HG03039 (cell line): ENCODE data around the gene ATP6V0B.
A peak's percentile ranks its signal among the peaks of the same experiment; 100 is the strongest.

Source experiments
- ATAC-seq: cut with Tn5 transposase; IDR thresholded peaks from one replicate; pipeline ENCODE4 v1.9.1; 2021; ENCODE audit warnings: mild to moderate bottlenecking, moderate library complexity; ENCODE audit not compliant: unreplicated experiment

ATP6V0B gene

DNA sequence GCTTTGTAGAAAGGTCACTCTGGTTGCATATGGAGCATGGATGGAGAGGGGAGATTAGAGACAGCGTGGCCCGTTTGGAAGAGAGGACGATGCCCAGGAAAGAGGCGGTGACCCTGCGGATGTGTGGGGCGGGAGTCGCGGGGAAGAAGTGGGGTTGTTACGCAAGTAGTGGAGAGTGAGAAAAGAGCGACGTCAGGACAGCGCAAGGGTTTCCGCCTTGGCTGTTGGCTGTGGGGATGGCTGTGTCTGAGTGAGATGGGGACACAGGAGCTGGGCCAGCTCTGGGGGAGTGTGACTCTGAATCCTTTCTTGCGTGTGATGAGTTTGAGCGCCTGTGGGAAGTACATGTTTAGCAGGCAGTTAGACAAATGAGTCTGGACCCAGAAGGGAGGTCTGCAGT, 8.0 kb downstream of the ATP6V0B start:
- no peak for ATAC-seq

DNA sequence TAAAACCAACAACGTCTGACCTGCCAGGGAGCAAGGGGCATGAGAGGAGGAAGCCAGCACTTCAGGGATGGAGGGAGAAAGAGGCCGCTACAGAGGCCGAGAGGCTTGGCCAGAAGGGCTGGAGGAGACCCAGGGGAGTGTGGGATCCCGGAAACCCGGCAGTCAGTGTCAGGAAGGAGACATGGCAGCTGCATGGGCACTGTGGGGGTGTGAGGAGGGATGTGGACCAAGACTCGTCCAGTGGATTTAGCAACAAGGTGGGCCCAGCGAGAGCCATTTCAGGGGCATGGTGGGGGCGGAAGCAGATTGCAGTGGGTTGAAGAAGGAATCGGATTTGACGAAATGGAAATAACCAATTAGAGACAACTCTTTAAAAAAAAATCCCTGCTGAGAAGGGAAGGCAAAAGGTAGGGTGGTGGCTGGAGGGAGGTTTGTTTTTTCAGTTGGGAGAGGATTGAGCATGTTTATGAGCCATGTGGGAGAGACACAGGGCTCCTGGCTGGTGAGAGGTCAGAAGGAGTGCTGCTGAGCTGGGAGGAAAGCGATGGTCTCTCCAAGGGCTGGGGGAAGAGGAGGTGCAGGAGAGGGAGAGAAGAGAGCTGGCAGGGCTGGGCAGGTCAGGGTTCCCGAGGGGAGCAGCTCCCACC, 8.6 kb downstream of the ATP6V0B start:
- ATAC-seq: no peak

DNA sequence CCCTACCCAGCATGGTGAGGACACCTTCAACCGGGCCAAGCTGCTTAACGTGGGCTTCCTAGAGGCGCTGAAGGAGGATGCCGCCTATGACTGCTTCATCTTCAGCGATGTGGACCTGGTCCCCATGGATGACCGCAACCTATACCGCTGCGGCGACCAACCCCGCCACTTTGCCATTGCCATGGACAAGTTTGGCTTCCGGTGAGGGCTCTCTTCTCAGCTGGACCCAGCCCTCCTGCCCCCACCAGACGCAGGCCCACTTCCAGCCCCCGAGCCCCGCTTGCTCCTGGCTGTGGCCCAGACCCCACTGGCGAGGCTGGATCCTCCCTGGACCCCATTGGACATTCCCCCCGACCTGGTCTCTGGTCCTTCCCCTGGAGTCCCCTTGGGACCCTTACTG, 10.1 kb downstream of the ATP6V0B start:
- no peak for ATAC-seq

DNA sequence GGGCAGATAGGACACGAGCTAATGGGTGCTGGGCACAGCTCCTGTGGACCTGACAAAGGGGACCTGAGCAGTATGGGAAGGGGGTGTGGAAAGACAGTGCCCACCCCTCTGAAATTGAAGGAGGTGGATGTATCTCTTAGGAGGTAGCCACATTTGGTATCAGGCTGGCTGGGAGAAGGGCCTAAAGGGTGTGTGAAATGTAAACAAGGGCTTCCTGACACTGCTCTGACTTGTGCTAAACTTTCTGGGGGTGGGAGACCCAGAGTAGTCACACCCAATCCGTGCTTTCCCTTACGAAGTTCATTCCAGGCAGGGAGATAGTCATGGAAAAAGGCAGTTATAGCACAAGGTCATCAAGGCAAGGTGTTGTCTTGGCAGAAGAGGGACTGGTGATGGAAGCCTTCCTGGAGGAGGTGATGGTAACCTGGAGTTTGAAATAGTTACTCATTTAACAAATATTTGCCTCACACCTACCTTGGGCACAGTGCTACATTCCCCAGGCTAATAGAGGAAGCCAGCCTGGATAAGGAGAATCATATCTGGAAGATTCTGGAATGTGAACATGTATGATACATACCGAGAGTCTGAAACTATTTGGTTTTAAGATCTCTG, 11.3 kb downstream of the ATP6V0B start:
- ATAC-seq: no peak

DNA sequence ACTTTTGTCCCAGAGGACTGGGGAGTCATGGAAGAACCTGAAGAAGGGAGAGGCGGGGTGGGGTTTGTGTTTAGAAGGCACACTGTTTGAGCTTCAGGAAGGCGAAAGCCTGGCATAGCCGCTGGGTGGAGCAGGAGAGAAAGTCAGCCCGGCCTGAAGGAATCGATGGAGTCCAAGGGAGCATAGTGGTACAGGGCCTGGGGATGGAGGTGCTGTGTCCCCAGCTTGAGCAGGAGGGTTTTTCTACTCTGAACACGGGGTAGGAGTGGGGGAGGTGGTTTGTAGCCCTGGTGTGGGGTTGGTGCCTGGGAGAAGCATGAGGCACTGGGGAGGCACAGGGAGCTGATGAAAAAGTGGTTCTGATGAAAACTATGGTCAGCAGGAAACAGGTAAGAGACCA, 12.0 kb downstream of the ATP6V0B start:
- ATAC-seq: no peak

DNA sequence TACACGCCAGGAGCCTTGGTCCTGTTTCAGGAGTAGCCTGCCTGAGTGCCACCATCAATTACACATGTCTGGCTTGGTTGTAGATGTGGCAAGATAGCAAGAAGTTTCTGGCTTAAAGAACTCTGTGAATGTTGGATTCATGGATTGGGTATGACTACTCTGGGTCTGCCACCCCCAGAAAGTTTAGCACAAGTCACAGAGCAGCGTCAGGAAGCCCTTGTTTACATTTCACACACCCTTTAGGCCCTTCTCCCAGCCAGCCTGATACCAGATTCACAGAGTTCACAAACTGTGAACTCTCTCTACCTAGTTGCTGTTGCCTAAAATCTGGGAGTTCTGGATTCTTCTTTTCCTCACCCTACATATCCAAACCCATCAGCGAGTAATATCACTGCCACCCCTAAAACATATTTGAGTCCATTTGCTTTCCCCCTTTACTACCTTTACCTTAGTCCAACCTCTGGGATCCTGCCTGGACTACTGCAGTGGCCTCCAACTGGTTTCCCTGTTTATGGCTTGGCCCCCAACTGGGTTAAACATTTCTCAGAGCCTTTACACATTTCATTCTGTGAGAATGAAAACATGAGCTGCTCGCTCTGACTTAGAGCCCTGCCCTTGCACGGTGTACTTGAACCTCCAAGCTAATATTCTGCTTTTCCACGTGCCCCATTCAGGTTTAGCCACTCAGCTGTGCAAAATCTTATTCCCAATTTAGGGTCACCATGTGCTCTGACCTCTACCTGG, 12.6 kb downstream of the ATP6V0B start:
- no peak for ATAC-seq

DNA sequence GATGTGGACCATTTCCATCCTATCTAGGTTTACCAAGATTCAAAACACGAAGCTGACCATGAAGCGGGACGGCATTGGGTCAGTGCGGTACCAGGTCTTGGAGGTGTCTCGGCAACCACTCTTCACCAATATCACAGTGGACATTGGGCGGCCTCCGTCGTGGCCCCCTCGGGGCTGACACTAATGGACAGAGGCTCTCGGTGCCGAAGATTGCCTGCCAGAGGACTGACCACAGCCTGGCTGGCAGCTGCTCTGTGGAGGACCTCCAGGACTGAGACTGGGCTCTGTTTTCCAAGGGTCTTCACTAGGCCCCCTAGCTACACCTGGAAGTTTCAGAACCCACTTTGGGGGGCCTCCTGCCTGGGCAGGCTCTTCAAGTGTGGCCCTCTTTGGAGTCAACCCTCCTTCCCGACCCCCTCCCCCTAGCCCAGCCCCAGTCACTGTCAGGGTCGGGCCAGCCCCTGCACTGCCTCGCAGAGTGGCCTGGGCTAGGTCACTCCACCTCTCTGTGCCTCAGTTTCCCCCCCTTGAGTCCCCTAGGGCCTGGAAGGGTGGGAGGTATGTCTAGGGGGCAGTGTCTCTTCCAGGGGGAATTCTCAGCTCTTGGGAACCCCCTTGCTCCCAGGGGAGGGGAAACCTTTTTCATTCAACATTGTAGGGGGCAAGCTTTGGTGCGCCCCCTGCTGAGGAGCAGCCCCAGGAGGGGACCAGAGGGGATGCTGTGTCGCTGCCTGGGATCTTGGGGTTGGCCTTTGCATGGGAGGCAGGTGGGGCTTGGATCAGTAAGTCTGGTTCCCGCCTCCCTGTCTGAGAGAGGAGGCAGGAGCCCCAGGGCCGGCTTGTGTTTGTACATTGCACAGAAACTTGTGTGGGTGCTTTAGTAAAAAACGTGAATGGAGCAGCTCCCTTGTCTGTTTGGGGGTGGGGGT, 15.8 kb downstream of the ATP6V0B start:
- ATAC-seq: no peak

DNA sequence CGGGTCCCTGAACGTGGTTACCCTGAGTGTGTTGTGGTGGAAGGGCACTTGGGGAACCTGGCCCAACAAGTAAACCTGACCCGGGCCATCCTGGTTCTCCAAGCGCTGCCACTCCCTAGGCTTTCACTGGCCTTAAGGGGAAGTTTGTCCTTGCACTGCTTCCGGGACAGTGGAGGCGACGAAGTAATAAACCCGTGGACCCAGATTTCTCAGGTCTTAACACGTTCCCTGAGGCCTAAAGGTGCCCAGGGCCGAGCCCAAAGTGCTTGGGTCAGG, 16.4 kb downstream of the ATP6V0B start:
- ATAC-seq: no peak

DNA sequence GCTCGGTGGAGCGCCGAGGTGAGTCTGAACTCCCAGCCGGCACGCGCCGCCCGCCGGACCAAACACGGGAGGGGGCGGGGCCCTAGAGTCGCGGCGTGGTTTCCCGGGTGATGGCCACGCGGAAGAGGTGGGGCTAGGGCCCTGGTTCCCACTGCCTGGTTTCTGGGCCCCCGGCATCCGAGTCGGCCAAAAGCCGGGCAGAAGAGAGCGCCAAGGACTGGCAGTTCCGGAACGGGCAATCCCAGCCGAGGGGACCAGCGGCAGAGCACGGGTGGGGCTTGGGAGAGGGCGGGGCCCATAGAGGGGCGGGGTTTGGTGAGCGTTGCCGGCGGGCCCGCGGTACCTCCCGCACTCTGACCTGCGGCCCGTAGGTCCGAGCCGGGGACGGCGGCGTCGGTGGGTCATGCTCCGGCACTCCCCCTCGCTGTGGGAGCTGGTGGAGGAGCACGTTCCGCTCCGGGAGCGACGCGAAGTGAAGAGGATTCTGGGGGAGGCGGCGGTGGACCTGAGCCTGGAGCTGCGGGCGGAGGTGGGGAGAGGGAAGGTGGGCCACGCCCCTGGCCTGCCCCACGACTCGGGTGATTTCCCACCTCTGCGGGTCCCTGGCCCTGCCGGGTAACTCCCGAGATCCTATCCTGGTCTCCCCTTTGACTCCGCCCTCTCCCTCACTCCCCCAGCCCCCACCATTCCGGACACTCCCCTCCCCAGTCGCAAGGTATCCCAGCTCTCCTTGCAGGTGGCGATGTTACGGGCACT, 16.9 kb downstream of the ATP6V0B start, which contains the start of gene CCDC24:
Gene CCDC24 (plus strand): TSS at position 124 of the 756 bp plus-strand sequence. CDS start 280 bp downstream, at position 404.
- ATAC-seq: peak; percentile 59

DNA sequence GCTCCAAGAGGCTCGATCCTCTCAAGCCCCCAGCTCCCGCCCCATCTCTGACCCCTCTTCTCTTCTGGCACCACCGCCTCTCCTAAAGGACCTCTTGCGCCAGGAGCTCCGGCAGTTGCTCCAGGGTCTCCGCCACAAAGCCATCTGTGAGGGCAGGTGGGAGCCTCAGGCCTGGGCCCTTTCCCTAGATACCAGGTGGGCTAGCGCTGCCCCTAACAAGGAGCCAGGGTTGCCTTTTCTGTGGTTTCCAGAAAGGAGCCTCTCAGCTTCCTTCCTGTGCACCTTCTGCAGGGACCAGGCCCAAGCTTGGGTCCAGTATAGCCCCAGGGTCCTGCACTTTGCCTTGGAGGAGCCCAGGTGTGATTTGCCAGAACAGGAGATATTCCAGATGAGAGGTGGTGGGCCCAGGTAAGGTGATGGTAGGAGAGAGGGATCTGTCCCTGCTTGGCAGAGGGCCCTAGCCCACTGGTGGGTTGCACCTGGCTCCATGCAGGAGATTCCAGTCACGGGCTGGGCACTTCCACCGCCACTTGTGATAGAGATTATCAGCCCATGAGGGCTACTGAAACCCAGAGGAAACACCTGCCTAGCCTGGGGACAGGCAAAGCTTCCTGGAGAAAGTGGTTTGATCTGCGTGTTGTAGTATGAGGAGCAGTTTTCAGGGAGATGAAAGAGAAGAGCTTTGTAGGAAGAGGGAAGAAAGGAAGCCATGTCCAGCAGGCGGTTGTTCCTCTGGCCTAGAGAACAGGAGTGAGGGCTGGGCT, 17.7 kb downstream of the ATP6V0B start:
- ATAC-seq: no peak

DNA sequence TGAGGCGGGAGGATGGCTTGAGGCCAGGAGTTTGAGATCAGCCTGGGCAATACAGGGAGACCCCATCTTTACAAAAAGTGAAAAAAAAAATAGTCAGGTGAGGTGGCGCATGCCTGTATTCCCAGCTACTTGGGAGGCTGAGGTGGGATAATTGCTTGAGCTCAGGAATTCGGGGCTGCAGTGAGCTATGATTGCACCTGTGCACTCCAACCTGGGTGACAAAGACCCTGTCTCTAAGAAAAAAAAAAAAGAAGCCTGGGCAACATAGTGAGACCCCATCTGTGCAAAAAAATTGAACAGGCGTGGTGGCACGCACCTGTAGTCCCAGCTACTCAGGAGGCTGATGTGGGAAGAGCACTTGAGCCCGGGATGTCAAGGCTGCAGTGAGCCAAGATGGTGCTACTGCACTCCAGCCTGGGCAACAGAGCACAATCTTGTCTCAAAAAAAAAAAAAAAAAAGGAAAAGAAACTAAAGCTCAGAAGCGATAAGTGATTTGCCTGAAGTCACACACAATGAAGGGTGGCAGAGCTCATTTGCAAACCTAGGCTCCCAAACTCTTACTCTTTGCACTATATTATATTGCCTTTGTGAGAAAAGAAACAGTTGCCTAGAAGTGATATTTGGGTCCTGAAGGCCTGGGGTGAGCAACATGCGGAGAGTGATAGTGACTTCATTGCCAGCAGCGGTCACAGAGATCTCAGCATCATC, 18.6 kb downstream of the ATP6V0B start:
- ATAC-seq: no peak

DNA sequence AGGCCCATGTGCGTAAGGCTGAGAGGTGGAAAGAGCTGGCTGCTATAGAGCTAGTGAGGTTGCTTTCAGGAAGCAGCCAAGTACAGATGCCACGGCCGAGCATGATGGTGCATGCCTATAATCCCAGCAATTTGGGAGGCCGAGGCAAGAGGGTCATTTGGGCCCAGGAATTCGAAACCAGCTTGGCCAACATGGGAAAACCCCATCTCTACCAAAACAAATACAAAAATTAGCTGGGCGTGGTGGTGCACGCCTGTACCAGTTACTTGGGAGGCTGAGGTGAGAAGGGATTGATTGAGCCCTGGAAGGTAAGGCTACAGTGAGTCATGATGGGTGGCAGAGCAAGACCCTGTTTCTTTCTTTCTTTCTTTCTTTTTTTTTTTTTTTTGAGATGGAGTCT, 19.3 kb downstream of the ATP6V0B start:
- no peak for ATAC-seq

DNA sequence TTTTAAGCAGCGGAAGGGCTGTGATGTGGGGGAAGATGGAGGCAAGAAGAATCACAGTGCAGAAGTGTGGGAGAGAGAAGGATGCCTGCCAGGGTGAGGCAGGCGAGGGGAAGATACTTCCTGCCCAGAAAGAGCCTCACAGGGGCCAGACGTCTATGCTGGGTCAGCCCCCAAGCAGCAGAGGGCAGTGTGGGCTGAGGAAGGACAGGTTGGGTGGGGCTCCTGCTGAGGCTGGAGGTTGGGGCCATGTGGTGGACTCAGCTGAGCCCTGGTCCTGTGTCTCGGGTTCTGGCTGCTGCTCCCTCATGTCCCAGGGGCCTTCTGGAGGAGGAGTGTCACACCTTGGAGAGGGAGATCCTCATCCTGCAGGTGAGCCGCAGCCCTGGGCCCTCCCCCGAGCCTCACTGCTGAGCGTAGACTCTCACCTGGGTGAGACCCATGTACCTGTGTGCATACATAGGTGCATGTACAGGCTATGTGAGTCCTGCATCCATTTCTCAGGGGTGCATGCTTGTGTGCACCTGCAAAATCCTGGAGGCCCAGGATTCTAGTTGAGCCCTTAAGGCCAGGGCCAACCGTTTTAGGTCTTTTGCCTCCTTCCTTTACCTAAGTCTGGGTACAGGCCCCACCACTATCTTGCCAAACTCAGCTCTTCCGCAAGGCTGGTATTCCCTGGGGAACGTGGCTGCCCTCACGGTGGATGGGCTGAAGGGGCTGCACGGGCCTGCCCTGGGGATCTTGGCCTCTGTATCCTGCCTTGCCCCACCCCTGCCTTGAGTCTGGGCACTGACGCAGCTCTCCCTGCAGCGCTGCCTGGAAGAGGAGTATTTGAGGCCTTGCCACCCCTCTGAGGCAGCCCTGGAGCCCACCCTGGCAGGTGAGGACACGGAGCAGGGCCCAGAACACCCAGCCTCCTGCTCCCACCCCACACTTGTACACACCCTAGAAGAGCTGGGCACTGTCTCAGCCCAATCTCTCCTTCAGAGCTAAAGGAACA, 20.3 kb downstream of the ATP6V0B start:
- ATAC-seq: no peak

DNA sequence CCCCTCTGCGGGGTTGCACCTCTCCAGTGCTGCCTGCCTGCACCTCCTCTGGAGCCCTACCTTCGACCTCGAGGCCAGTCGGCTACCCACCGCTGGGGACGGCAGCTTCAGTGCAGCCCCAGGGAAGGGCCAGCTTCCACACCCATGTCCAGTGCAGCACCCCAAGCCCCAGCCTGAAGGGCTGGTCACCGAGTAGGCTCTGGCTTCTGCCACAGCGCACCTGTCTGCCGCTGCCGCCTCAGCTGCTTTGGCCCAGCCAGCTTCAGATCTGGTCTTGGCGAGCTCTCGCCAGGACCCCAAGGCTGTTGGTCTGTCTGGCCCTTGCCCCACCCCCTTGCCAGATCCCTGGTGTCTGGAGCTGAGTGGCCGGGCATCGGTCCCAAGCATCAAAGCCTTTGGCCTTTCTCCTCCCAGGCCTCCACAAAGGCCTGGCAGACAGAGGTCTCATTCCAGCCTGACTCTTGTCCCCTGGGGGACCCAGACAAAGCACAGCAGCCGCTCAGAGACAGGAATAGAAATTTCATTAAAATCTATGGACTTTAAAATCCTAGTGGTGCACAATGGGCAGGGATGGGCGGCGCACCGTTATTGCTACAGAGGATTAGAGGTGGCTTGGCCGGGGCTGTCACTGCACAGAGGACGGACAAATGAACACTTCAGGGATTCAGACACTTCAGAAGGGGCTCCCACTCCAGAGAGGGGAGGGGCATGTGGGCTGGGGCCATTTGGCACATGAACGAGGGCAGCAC, 21.4 kb downstream of the ATP6V0B start:
- no peak for ATAC-seq

DNA sequence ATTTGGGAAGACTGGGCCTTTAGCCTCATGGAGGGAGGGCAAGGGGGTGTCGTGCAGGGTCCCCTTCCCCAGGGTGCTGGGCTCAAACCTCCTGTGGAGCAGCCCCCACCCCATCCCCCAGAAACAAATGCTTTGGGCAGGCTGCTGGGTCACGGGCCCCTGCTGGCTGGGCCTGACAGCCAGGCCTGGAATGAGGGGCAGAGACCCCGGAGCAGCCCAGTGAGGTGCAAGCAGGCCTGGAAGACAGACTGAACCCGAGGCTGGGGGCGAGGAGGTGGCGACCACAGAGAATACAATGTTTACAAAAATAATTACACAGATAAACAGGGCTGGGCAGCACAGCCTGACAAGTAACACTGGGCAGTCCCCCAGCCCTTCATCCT, 22.0 kb downstream of the ATP6V0B start:
- no peak for ATAC-seq

DNA sequence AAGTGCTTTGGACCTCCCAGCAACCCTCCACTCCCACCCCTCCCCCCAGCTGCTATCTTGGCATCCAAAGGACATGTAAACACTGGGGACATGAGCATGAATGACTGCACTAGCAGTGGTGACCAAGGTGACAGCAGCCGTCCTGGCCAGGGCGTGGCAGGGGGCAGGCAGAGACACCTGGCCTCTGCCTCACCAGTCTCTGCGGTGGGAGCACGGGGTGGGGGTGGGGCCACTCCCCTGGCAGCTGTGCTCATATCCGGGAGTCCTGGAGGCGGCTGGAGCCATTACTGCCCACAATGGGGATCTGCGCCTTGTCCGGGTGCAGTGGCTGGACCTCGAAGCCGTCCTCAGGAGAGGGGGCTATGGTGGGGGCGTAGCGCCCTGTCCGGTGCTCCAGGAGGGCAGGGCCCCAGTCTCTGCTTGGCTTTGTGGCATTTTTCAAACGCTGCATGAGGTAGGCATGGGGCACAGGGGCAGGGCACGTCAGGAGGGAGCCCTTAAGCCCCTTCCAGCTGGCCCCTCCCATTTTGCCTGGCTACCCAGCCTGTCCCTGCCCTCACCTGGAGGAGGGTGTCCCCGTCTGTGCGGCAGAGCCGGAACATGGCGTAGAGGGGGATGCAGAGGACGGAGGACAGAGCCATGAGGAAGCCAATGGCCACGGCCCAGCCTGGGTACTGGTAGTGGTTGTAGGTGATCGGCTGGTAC, 22.7 kb downstream of the ATP6V0B start:
- no peak for ATAC-seq

DNA sequence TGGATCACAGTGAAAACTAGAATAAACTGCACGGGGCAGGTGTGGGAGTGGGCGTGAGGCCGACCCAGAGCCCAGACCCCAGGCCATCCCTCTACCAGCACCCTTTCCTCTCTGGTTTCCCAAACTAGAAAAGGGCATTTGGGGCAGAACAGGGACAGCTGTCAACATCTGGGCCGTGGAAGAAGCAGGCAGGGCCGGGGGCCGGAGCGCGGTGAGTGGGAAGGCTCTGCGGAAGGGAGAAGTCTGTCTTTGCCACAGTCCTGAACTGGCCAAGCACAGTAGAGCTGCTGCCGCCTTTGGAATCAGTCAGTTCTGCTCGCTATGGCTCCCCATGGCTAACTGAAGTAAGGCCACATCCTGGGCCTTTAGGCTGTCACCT, 23.2 kb downstream of the ATP6V0B start:
- no peak for ATAC-seq
